Activated naive CD8-positive, alpha-beta T cell treated with anti-CD3 and anti-CD28 coated beads, Interleukin-2, amount 10 ng/mL, durations not matched to agents 7 days and 5 days (primary cell): ENCODE results near the gene DHDH. TPM values are rescaled to one million over a fixed set of nuclear protein-coding genes. Genes with fewer than 3 reads are reported as not detected.

Source experiments
- ATAC-seq: fragments of 150-1000 bp; cut with Tn5 transposase; one replicate; pipeline ENCODE4 v1.10.0; 2021; ENCODE audit warnings: low read depth, moderate library complexity
- POLR2A ChIA-PET: fragments of 350-600 bp; sonication (Branson Sonifier 250); formaldehyde crosslinking; loops from one replicate; lab custom pipeline; 2021; ENCODE audit warnings: antibody characterized with exemption; lab: Charles Lee
- DNase-seq: peaks from one replicate; pipeline ENCODE4 v3.0.0; 2021
- H3K27ac Mint-ChIP-seq: one replicate; pipeline ENCODE4 v1.8.0; 2022; ENCODE audit warnings: mild to moderate bottlenecking, mixed read lengths
- H3K27me3 Mint-ChIP-seq: one replicate; pipeline ENCODE4 v1.8.0; 2022; ENCODE audit warnings: mild to moderate bottlenecking, moderate library complexity, mixed read lengths
- H3K36me3 Mint-ChIP-seq: one replicate; pipeline ENCODE4 v1.8.0; 2021; ENCODE audit warnings: mild to moderate bottlenecking, mixed read lengths
- H3K4me1 Mint-ChIP-seq: one replicate; pipeline ENCODE4 v1.8.0; 2021; ENCODE audit warnings: mixed read lengths
- H3K4me3 Mint-ChIP-seq: one replicate; pipeline ENCODE4 v1.8.0; 2022; ENCODE audit warnings: mild to moderate bottlenecking, moderate library complexity, mixed read lengths
- H3K9me3 Mint-ChIP-seq: one replicate; pipeline ENCODE4 v1.8.0; 2021; ENCODE audit warnings: mixed read lengths
- total RNA-seq, 2 experiments: library from RNA; stranded (reverse); gene quantifications; one replicate each; pipeline ENCODE4 v1.2.3, GENCODE V29; 2021

The DHDH gene
- total RNA-seq, 2 experiments from 2014 or later, result 1.7 to 2.6 TPM

DNA sequence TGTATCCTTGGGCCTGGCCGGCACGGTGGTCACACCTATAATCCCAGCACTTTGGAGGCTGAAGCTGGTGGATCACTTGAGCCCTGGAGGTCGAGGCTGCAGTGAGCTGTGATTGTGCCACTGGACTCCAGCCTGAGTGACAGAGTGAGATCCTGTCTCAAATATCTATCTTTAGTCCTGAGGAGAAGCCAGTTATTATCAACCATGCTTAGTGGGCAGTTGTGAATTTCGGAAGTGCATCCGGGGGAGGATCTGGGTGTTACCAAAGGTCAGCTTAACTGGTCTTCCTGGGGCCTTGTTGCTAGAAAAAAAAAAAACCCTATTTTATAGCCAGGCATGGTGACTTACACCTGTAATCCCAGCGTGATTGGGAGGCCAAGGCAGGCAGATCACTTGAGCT lies 9.6 kb downstream of the DHDH start:
- Mint-ChIP-seq H3K4me3 (no peak overlapping the region), H3K9me3 (peaks cover 4% of the 10 kb centered on the region), H3K27me3 (peaks cover 2% of the 10 kb centered on the region), H3K36me3 (peaks cover 8% of the 10 kb centered on the region), H3K27ac (no peak overlapping the region), H3K4me1 (no peaks in the 10 kb centered on the region)
- no peak for ATAC-seq
- no peak for DNase-seq
- POLR2A ChIA-PET, result no interaction called here

- peaks cover 11% of the 10 kb centered on the region for H3K9me3 Mint-ChIP-seq
- peaks cover 3% of the 10 kb centered on the region for H3K36me3 Mint-ChIP-seq
- DNase-seq, result no peak
- ATAC-seq, result no peak
- POLR2A ChIA-PET, result no interaction called here
- H3K27me3 Mint-ChIP-seq, result peaks cover 4% of the 10 kb centered on the region
- no peaks in the 10 kb centered on the region for H3K4me1 Mint-ChIP-seq
- no peak overlapping the region for H3K4me3 Mint-ChIP-seq
- no peak overlapping the region for H3K27ac Mint-ChIP-seq
These were observed 11.9 kb downstream of the DHDH start for GRCh38 chr19:48945415-48945814.

- Mint-ChIP-seq H3K4me1 (no peaks in the 10 kb centered on the region), H3K27me3 (peaks cover 4% of the 10 kb centered on the region), H3K9me3 (peaks cover 11% of the 10 kb centered on the region), H3K36me3 (peaks cover 2% of the 10 kb centered on the region), H3K4me3 (no peak overlapping the region), H3K27ac (no peak overlapping the region)
- POLR2A ChIA-PET, result no interaction called here
- ATAC-seq (no peak), DNase-seq (no peak)
These were observed 12.3 kb downstream of the DHDH start for GRCh38 chr19:48945817-48946216.

GRCh38 chr19:48946463-48947257 lies 13.2 kb downstream of the DHDH start:
- Mint-ChIP-seq H3K27ac (no peak overlapping the region), H3K36me3 (peaks cover 2% of the 10 kb centered on the region), H3K4me1 (no peaks in the 10 kb centered on the region), H3K4me3 (no peak overlapping the region), H3K27me3 (peaks cover 4% of the 10 kb centered on the region), H3K9me3 (peaks cover 8% of the 10 kb centered on the region)
- POLR2A ChIA-PET, result no interaction called here
- ATAC-seq (no peak), DNase-seq (no peak)

DNA sequence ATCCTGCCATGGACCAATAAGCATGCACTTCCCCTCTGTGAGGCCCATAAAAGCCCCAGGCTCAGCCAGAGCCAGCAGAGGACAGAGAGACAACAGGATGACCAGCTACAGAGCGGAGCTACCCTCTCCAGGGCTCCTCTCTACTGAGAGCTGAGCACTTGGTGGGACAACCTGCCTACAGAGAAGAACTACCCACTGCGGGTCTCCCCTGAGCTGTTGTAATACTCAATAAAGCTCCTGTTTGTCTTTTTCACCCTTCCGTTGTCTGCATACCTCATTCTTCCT lies 13.7 kb downstream of the DHDH start:
- no peak for DNase-seq

GRCh38 chr19:48950159-48950558 lies 16.7 kb downstream of the DHDH start:
- POLR2A ChIA-PET, result interaction anchor here (1.4 kb wide), 1 partner anchor 78 kb away, joined by 5 read pairs; the partner anchor contains the start of gene PPP1R15A
- Mint-ChIP-seq H3K27me3 (peaks cover 3% of the 10 kb centered on the region), H3K9me3 (peaks cover 8% of the 10 kb centered on the region), H3K36me3 (peaks cover under 1% of the 10 kb centered on the region), H3K4me3 (no peak overlapping the region), H3K27ac (no peak overlapping the region), H3K4me1 (peaks cover 3% of the 10 kb centered on the region)
- DNase-seq, result no peak
- no peak for ATAC-seq

More for the DNA sequence above, 13.7 kb downstream of the DHDH start:
- no peak overlapping the region for H3K4me3 Mint-ChIP-seq
- POLR2A ChIA-PET, result no interaction called here
- H3K9me3 Mint-ChIP-seq, result peaks cover 8% of the 10 kb centered on the region
- H3K36me3 Mint-ChIP-seq, result peaks cover 2% of the 10 kb centered on the region
- ATAC-seq, result no peak
- no peak overlapping the region for H3K27ac Mint-ChIP-seq
- no peaks in the 10 kb centered on the region for H3K4me1 Mint-ChIP-seq
- peaks cover 4% of the 10 kb centered on the region for H3K27me3 Mint-ChIP-seq

DNA sequence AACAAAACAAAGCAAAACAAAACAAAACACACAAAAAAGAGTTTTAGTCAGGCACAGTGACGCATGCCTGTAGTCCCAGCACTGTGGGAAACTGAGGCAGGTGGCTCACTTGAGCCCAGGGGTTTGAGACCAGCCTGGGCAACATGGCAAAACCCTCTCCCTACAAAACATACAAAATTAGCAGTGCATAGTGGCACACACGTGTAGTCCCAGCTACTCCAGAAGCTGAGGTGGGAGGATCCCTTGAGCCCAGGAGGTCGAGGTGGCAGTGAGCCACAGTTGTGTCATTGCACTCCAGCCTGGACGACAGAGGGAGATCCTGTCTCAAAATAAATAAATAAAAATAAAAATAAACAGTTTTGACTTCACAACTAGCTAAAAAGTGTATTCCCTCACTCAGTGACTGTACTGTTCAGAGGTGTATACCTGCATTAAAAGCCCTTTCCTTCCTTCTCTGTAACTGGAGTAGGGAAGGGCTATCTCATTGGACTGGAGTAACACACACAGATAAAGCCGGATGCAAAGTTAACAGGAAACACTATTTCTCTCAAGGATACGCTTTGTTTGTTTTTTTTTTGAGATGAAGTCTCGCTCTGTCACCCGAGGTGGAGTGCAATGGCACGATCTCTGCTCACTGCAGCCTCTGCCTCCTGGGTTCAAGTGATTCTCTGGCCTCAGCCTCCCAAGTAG lies 17.5 kb downstream of the DHDH start:
- peaks cover 3% of the 10 kb centered on the region for H3K27me3 Mint-ChIP-seq
- no peak overlapping the region for H3K4me3 Mint-ChIP-seq
- H3K9me3 Mint-ChIP-seq, result peaks cover 8% of the 10 kb centered on the region
- DNase-seq (no peak), ATAC-seq (no peak)
- peaks cover 8% of the 10 kb centered on the region for H3K36me3 Mint-ChIP-seq
- POLR2A ChIA-PET, result interaction anchor here (0.6 kb wide), 1 partner anchor 67 kb away, joined by 3 read pairs; no protein-coding TSS in a partner anchor
- peaks cover 8% of the 10 kb centered on the region for H3K4me1 Mint-ChIP-seq
- no peak overlapping the region for H3K27ac Mint-ChIP-seq

DNA sequence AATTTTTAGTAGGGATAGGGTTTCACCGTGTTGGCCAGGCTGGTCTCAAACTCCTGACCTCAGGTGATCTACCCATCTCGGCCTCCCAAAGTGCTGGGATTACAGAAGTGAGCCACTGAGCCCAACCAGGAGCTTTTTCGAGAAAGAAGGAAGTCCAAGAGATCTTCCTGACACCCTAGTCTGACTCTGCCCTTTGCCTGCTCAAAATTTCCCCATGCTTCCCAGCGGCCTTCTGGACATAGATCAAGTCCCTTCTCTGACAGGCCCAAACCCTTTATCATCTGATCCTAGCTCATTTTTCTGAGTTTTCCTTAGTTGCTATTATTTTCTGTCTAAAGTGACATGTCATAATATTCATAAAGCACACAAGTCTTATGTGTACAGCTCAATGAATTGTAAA lies 19.6 kb downstream of the DHDH start:
- no peak overlapping the region for H3K4me3 Mint-ChIP-seq
- H3K27me3 Mint-ChIP-seq, result peaks cover 3% of the 10 kb centered on the region
- peaks cover 24% of the 10 kb centered on the region for H3K36me3 Mint-ChIP-seq
- H3K4me1 Mint-ChIP-seq, result peaks cover 22% of the 10 kb centered on the region
- ATAC-seq, result no peak
- DNase-seq, result no peak
- POLR2A ChIA-PET, result interaction anchor here (1.0 to 2.1 kb wide), 6 partner anchors 9 to 81 kb away, joined by 3 to 12 read pairs (median 7); partner anchors contain the start of genes PPP1R15A and RUVBL2
- H3K9me3 Mint-ChIP-seq, result peaks cover 6% of the 10 kb centered on the region
- no peak overlapping the region for H3K27ac Mint-ChIP-seq

DNA sequence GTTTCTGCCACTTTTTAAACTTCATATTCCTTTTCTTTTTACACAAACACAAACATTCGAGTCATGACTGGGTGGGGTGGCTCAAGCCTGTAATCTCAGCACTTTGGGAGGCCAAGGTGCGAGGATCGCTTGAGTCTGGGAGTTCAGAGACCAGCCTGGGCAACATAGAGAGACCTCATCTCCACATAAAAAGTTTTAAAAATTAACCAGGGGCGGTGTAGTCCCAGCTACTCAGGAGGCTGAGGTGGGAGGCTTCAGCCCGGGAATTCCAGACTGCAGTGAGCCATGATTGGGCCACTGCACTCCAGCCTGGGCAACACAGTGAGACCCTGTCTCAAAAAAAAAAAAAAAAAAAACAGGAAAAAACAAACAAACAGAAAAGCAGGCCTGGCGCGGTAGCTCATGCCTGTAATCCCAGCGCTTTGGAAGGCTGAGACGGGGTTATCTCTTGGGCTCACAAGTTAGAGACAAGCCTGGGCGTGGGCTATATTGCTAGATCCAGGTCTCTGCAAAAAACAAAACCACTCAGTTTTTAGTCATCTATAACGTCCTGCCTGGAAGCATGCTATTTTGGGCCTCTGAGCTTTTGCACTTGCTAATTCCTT lies 20.6 kb downstream of the DHDH start:
- peak overlapping the region; percentile 85 for H3K4me3 Mint-ChIP-seq
- peaks cover 3% of the 10 kb centered on the region for H3K27me3 Mint-ChIP-seq
- peak overlapping the region; percentile 86 for H3K27ac Mint-ChIP-seq
- no peaks in the 10 kb centered on the region for H3K9me3 Mint-ChIP-seq
- peaks cover 31% of the 10 kb centered on the region for H3K36me3 Mint-ChIP-seq
- H3K4me1 Mint-ChIP-seq, result peaks cover 27% of the 10 kb centered on the region
- DNase-seq, result no peak
- ATAC-seq, result no peak
- POLR2A ChIA-PET, result interaction anchor here (0.6 to 2.1 kb wide), 12 partner anchors 8 to 413 kb away, joined by 3 to 12 read pairs (median 6); partner anchors contain the start of genes DHDH, NUCB1, PPP1R15A and RUVBL2

DNA sequence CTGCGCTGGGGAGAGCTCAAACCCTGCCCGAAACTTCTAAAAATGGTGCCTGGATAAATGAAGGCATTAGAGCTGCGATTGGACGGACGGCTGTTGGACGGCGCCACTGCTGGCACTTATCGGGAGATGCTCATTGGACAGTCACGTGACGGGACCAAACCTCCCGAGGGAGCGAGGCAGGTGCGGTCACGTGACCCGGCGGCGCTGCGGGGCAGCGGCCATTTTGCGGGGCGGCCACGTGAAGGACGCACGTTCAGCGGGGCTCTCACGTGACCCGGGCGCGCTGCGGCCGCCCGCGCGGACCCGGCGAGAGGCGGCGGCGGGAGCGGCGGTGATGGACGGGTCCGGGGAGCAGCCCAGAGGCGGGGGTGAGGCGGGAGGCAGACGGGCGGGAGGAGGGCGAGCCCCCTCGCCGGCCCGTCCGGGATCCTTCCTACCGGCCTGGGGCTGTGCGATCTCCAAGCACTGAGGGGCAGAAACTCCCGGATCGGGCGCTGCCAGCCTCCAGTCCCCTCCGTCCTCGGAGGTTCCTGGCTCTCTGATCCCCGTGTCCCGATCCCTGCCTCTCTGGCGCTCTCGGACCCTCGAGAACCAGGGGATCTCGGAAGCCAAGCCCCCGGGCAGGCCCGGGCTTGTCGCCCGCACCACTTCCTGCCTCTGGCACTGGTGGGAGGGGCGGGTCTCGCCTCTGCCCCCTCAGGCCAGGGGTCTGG lies 21.3 kb downstream of the DHDH start, which contains the start of gene BAX:
BAX (plus strand) TSS at position 281 of the 713 bp plus-strand sequence; CDS start at position 335, 54 bp downstream.
- Mint-ChIP-seq H3K9me3 (no peaks in the 10 kb centered on the region), H3K4me3 (peak within 1 kb of the TSS; percentile 96), H3K36me3 (peaks cover 34% of the 10 kb centered on the region), H3K27me3 (peaks cover 1% of the 10 kb centered on the region), H3K4me1 (peaks cover 28% of the 10 kb centered on the region), H3K27ac (peak within 1 kb of the TSS; percentile 94)
- peak; percentile 94 for DNase-seq
- POLR2A ChIA-PET, result interaction anchor here (0.6 to 2.1 kb wide), 14 partner anchors 8 to 412 kb away, joined by 3 to 12 read pairs (median 5); partner anchors contain the start of genes DHDH, NUCB1, PPP1R15A and RUVBL2
- peak; percentile 85 for ATAC-seq

- ATAC-seq (no peak), DNase-seq (no peak)
- Mint-ChIP-seq H3K27ac (peak overlapping the region; percentile 94), H3K4me1 (peaks cover 28% of the 10 kb centered on the region), H3K9me3 (no peaks in the 10 kb centered on the region), H3K36me3 (peaks cover 34% of the 10 kb centered on the region), H3K27me3 (no peaks in the 10 kb centered on the region), H3K4me3 (peak overlapping the region; percentile 96)
- POLR2A ChIA-PET, result interaction anchor here (0.9 to 1.9 kb wide), 6 partner anchors 9 to 84 kb away, joined by 3 to 9 read pairs (median 4); partner anchors contain the start of gene NUCB1
These were observed 21.9 kb downstream of the DHDH start for GRCh38 chr19:48955308-48955958.

DNA sequence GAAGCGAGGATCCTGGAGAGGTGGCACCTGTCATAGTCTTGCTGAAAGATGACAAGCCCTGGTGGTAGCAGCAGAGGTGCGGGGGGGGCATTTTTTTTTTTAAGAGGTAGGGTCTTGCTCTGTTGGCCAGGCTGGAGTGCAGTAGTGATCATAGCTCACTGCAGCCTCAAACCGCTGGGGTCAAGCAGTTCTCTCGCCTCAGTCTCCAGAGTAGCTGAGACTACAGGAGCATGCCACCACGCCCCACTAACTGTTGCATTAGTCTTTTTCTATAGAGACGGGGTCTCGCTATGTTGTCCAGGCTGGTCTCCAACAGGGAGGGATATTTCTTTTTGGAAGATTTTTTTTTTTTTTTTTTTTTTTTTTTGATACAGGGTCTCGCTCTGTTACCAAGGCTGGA lies 24.5 kb downstream of the DHDH start:
- no peak for ATAC-seq
- Mint-ChIP-seq H3K36me3 (peaks cover 41% of the 10 kb centered on the region), H3K9me3 (no peaks in the 10 kb centered on the region), H3K27me3 (no peaks in the 10 kb centered on the region), H3K4me3 (no peak overlapping the region), H3K4me1 (peaks cover 46% of the 10 kb centered on the region), H3K27ac (peak overlapping the region; percentile 73)
- DNase-seq, result no peak
- POLR2A ChIA-PET, result interaction anchor here (1.0 kb wide), 1 partner anchor 85 kb away, joined by 3 read pairs; no protein-coding TSS in a partner anchor
